ENCODE measurements around the gene PCDHA12.

DNA sequence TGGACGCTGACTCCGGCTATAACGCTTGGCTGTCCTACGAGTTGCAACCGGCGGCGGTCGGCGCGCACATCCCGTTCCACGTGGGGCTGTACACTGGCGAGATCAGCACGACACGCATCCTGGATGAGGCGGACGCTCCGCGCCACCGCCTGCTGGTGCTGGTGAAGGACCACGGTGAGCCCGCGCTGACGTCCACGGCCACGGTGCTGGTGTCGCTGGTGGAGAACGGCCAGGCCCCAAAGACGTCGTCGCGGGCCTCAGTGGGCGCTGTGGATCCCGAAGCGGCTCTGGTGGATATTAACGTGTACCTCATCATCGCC, 2.1 kb downstream of the PCDHA12 start:
- TF ChIP-seq POLR2AphosphoS5 (IDR thresholded peaks at IDR 0.05; ENCODE audit: low read depth, low read length): no peak
- no peak for TF ChIP-seq TAF1 (IDR thresholded peaks at IDR 0.05; ENCODE audit: borderline replicate concordance, low read depth, low read length)
- no peak for TF ChIP-seq POLR2A (IDR thresholded peaks at IDR 0.05; ENCODE audit: low read depth, low read length)
